HEK293T (cell line): ENCODE data around the gene ATP4A.

Source experiments
- CTCF ChIA-PET: fragments of 350-600 bp; formaldehyde crosslinking; extraction: SDS; loops from one replicate; lab custom pipeline; 2021; ENCODE audit warnings: antibody characterized with exemption, inconsistent platforms; lab: Yijun Ruan, JAX
- POLR2A ChIA-PET: fragments of 350-600 bp; formaldehyde crosslinking; extraction: SDS; loops from one replicate; lab custom pipeline; 2020; ENCODE audit warnings: antibody characterized with exemption, inconsistent platforms; lab: Yijun Ruan, JAX
- DNase-seq: peaks from one replicate; pipeline ENCODE4 v3.0.0; 2012; ENCODE audit warnings: mixed read lengths; ENCODE audit errors: extremely low spot score
- ARNT ChIP-seq: fragments of 450-650 bp; IDR thresholded peaks from 2 replicates; pipeline ENCODE4 v1.6.1; 2017; ENCODE audit warnings: mild to moderate bottlenecking
- BHLHE40 ChIP-seq: fragments of 450-650 bp; IDR thresholded peaks from 2 replicates; pipeline ENCODE4 v1.6.1; 2016; ENCODE audit warnings: mild to moderate bottlenecking, moderate library complexity, borderline replicate concordance
- CTBP1 ChIP-seq: fragments of 450-650 bp; IDR thresholded peaks from 2 replicates; pipeline ENCODE4 v1.6.1; 2016; ENCODE audit warnings: borderline replicate concordance
- ELF4 ChIP-seq: fragments of 450-650 bp; IDR thresholded peaks from 2 replicates; pipeline ENCODE4 v1.6.1; 2017; ENCODE audit warnings: antibody characterized with exemption
- FOXA1 ChIP-seq: fragments of 450-650 bp; IDR thresholded peaks from 2 replicates; pipeline ENCODE4 v1.6.1; 2016; ENCODE audit warnings: mild to moderate bottlenecking
- FOXK2 ChIP-seq: fragments of 450-650 bp; IDR thresholded peaks from 2 replicates; pipeline ENCODE4 v1.6.1; 2016; ENCODE audit warnings: mild to moderate bottlenecking
- FOXM1 ChIP-seq: fragments of 450-650 bp; IDR thresholded peaks from 2 replicates; pipeline ENCODE4 v1.6.1; 2017; ENCODE audit warnings: mild to moderate bottlenecking, borderline replicate concordance
- HDGF ChIP-seq: fragments of 450-650 bp; IDR thresholded peaks from 2 replicates; pipeline ENCODE4 v1.6.1; 2017; ENCODE audit warnings: antibody characterized with exemption, borderline replicate concordance
- L3MBTL2 ChIP-seq: fragments of 450-650 bp; conservative IDR thresholded peaks from 2 replicates; pipeline ENCODE4 v1.6.1; 2016; ENCODE audit warnings: mild to moderate bottlenecking
- LEF1 ChIP-seq: fragments of 450-650 bp; IDR thresholded peaks from 2 replicates; pipeline ENCODE4 v1.6.1; 2017; ENCODE audit warnings: mild to moderate bottlenecking, borderline replicate concordance
- NFRKB ChIP-seq: fragments of 450-650 bp; IDR thresholded peaks from 2 replicates; pipeline ENCODE4 v1.6.1; 2016; ENCODE audit warnings: mild to moderate bottlenecking, moderate library complexity
- SP1 ChIP-seq: fragments of 450-650 bp; IDR thresholded peaks from 2 replicates; pipeline ENCODE4 v1.6.1; 2017
- SUZ12 ChIP-seq: fragments of 450-650 bp; IDR thresholded peaks from 2 replicates; pipeline ENCODE4 v1.6.1; 2016; ENCODE audit warnings: mild to moderate bottlenecking
- TARDBP ChIP-seq: fragments of 450-650 bp; IDR thresholded peaks from 2 replicates; pipeline ENCODE4 v1.6.1; 2016
- ZNF384 ChIP-seq: fragments of 450-650 bp; IDR thresholded peaks from 2 replicates; pipeline ENCODE4 v1.6.1; 2016
- TF ChIP-seq, protein P1 (sequence below): fragments of 450-650 bp; IDR thresholded peaks from 2 replicates; pipeline ENCODE4 v1.6.1; 2016

The ATP4A gene

GRCh38 chr19:35533201-35533821, 30.1 kb downstream of the ATP4A start, which contains the start of gene GAPDHS:
Gene GAPDHS (plus strand): TSS chr19:35533456. CDS start chr19:35533528, 72 bp downstream.
- no peak for DNase-seq
- POLR2A ChIA-PET, result no interaction called here
- CTCF ChIA-PET, result no interaction called here
- TF ChIP-seq CTBP1 (no peak), TARDBP (no peak), SP1 (no peak), FOXA1 (no peak), LEF1 (no peak), FOXM1 (no peak), ZNF384 (no peak), L3MBTL2 (no peak), BHLHE40 (no peak), ARNT (no peak), SUZ12 (no peak), HDGF (no peak), ELF4 (no peak), FOXK2 (no peak), NFRKB (no peak)
- TF ChIP-seq, protein P1, sequence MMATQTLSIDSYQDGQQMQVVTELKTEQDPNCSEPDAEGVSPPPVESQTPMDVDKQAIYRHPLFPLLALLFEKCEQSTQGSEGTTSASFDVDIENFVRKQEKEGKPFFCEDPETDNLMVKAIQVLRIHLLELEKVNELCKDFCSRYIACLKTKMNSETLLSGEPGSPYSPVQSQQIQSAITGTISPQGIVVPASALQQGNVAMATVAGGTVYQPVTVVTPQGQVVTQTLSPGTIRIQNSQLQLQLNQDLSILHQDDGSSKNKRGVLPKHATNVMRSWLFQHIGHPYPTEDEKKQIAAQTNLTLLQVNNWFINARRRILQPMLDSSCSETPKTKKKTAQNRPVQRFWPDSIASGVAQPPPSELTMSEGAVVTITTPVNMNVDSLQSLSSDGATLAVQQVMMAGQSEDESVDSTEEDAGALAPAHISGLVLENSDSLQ, result no peak

DNA sequence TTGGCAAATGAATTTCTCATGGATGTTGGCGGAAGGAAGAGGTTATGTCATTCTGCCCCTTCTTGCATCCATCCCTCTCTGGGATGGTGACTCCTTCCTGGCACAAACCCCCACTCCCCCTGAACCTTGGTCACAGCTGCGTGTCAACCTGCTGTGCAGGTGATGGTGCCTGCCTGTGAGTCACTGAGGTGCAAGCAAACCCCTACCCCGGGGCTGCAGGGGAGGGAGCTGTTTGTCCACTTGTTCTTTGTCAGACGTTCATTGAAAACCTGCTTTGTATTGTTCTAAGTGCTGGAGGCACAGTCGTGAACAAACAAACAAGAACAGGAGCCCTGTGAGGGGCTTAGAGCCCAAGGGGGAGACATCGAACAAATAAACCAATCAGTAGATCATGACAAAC, 32.2 kb downstream of the ATP4A start:
- ChIA-PET POLR2A (interaction anchor here (1.2 kb wide), 1 partner anchor 21 kb away, joined by 6 read pairs; no protein-coding TSS in a partner anchor), CTCF (no interaction called here)
- TF ChIP-seq ZNF384 (no peak), L3MBTL2 (no peak), ELF4 (no peak)
- no peak for DNase-seq

DNA sequence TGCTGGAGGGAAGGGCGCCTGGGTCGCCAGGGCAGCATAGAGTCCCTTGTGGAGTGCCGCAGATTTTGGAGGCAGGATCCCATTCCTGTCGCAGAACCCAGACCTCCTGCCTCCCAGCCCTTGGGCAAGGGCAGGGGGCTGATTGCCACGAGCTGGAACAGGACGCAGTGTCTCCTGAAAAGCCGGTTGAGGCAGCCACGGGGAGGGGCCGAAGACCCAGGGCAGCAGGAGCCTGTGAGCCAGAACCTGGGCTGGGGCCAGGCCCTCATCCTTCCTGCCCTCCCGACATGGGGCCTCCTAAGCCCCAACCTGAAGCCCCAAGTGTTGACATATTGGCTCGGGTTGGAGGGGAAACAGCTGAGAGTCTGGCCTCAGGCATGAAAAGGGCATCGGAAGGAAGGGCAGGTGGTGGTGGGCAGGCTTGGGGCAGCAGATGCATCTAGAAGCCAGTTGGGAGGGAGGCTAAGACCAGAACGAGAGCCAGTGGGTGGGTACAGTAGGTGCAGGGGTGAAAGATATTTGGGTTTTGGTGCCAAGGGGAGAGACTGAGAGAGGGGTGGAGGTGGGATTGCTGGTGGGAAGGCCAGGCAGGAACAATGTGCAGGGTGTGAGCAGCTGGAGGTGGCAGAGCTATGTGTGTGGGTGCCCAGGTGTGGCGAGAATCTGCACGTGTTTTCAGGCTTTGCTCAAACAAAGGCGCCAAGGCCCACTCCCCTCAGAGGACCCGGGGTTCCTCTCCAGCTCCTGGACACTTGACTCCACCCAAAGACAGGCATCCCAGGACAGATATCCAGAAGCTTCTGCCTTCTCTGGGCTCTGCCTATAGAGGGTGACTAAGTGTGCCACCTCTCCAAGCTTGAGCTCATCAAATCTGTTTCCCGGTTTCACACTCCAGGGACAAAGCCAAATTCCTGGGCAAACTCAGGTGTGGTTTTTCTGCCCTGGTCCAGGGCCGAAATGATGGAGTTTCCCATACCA, 33.9 kb downstream of the ATP4A start:
- no peak for DNase-seq
- ChIA-PET CTCF (no interaction called here), POLR2A (interaction anchor here (1.2 kb wide), 1 partner anchor 19 kb away, joined by 3 read pairs; no protein-coding TSS in a partner anchor)
- TF ChIP-seq L3MBTL2 (no peak), FOXM1 (no peak), NFRKB (no peak), TARDBP (no peak), ARNT (no peak), HDGF (no peak), SP1 (no peak), LEF1 (no peak), SUZ12 (no peak), FOXA1 (no peak), BHLHE40 (no peak), ELF4 (no peak), FOXK2 (no peak)

DNA sequence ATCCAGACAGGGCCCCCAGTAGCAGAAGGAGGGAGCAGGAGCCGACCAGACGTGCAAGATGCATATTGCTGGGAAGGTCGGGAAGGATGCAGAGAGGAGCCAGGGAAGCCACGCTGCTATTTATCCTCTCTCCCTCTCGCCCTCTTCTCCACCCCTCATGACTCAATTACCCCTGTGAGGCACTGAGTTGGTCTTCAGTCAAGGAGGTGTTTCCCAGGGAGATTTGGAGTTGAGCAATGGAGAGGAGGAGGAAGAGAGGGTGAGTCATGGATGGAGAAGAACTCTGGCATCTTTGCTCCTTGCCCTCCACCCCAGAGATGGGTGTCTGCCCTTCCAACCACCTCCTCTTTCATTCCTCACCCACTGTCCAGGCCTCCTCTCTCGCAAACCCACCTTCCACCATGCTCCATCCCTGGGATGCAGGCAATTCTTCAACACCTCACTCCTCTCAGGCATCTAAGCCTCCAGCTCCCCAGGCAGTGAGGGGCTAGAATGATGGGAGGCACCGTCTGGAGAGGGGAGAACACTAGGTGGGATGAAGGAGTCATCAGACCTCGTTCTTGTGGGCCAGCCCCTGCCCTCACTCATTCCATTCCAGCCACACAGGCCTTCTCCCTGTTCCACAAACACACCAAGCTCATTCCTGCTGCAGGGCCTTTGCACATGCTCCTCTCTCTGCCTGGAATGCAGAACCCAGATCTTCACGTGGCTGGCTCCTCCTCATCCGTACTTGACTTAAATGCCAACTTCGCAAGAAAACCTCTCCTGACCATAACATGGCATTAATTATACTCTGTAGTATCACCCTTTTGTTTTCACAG, 35.0 kb downstream of the ATP4A start, which contains the start of gene SBSN:
Gene SBSN, minus strand, starts transcription at position 94 of the 821 bp plus-strand sequence. Its CDS starts 30 bp downstream, at position 64.
- POLR2A ChIA-PET, result no interaction called here

DNA sequence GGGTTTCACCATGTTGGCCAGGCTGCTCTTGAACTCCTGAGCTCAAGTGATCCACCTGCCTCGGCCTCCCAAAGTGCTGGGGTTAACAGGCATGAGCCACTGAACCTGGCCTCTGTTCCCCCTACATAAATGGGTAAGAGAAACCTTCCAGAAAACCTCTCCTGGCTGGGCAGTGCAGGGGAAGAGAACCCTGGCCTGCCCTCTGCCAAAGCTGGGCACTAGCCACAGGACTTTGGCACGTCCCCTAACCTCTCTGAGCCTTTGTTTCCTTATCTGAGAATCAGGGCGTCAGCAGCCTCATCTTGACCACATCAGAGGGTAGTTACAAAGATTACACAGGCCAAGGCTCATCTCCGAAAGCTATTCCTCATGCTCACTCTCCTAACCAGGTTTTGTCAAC, 37.6 kb downstream of the ATP4A start:
- ChIA-PET POLR2A (interaction anchor here (0.8 kb wide), 1 partner anchor 15 kb away, joined by 3 read pairs; no protein-coding TSS in a partner anchor), CTCF (no interaction called here)
- no peak for DNase-seq
- no peak for TF ChIP-seq SP1
- TF ChIP-seq ELF4, result no peak
- no peak for TF ChIP-seq TARDBP
- TF ChIP-seq HDGF, result no peak
- no peak for TF ChIP-seq L3MBTL2
- no peak for TF ChIP-seq SUZ12
- no peak for TF ChIP-seq FOXK2

More for the DNA sequence above, 35.0 kb downstream of the ATP4A start, which contains the start of gene SBSN:
- DNase-seq, result no peak
- TF ChIP-seq L3MBTL2 (no peak), CTBP1 (no peak), ARNT (no peak), FOXK2 (no peak), HDGF (no peak), BHLHE40 (no peak), LEF1 (no peak), ZNF384 (no peak), NFRKB (no peak), FOXA1 (no peak)
- TF ChIP-seq, protein P1, result no peak
- CTCF ChIA-PET, result no interaction called here
